ENCODE measurements around the gene RBBP5.

DNA sequence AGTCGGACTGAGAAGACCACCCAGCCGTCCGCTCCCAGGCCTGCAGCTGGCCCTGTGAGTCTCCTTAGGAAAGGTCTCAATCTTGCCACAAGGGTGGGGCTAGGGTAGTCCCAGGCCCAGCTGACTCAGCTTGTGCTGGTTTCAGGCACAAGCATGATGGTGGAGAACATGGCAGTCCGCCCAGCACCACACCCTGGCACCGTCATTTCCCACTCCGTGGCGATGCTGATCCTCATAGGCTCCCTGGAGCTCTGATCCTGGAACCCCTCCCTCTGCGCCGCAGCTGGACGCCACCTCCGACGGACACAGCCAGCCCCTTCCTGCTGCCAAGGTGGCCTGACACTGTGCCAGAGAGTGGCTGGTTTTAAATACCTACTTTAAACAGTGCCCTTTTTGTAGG lies 48.3 kb downstream of the RBBP5 start:
- TF ChIP-seq, protein P1, sequence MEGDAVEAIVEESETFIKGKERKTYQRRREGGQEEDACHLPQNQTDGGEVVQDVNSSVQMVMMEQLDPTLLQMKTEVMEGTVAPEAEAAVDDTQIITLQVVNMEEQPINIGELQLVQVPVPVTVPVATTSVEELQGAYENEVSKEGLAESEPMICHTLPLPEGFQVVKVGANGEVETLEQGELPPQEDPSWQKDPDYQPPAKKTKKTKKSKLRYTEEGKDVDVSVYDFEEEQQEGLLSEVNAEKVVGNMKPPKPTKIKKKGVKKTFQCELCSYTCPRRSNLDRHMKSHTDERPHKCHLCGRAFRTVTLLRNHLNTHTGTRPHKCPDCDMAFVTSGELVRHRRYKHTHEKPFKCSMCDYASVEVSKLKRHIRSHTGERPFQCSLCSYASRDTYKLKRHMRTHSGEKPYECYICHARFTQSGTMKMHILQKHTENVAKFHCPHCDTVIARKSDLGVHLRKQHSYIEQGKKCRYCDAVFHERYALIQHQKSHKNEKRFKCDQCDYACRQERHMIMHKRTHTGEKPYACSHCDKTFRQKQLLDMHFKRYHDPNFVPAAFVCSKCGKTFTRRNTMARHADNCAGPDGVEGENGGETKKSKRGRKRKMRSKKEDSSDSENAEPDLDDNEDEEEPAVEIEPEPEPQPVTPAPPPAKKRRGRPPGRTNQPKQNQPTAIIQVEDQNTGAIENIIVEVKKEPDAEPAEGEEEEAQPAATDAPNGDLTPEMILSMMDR (IDR thresholded peaks at IDR 0.05): no peak
- no peak for TF ChIP-seq POLR2A (IDR thresholded peaks at IDR 0.05)
